Adrenal gland (tissue), 5 donors: ENCODE results near the gene AKR1C3.

ENCODE experiments used
- POLR2A ChIP-seq, 2 donors: fragments of 450-650 bp; IDR thresholded peaks; one replicate each; pipeline ENCODE4 v1.6.1; 2017; ENCODE audit warnings: antibody characterized with exemption in 2 of 2, mild to moderate bottlenecking in 2 of 2, moderate library complexity in 1 of 2
- TF ChIP-seq, protein P1 (sequence below), 6 experiments: fragments of 450-650 bp in 4 of 6; fragments of 200-600 bp in 2 of 6; sonication (generic) in 1 of 6; IDR thresholded peaks; 1 replicate in 5 of 6; 2 replicates in 1 of 6; pipeline versions ENCODE4 v1.5.1 to v1.8.0; 2016 to 2021; ENCODE audit warnings: antibody characterized with exemption in 6 of 6, mild to moderate bottlenecking in 2 of 6, moderate library complexity in 1 of 6
- donor health status: DM: no; HTN: no; CAD: no.

GRCh38 chr10:5094265-5095205 is at the start of gene AKR1C3:
- TF ChIP-seq, protein P1, sequence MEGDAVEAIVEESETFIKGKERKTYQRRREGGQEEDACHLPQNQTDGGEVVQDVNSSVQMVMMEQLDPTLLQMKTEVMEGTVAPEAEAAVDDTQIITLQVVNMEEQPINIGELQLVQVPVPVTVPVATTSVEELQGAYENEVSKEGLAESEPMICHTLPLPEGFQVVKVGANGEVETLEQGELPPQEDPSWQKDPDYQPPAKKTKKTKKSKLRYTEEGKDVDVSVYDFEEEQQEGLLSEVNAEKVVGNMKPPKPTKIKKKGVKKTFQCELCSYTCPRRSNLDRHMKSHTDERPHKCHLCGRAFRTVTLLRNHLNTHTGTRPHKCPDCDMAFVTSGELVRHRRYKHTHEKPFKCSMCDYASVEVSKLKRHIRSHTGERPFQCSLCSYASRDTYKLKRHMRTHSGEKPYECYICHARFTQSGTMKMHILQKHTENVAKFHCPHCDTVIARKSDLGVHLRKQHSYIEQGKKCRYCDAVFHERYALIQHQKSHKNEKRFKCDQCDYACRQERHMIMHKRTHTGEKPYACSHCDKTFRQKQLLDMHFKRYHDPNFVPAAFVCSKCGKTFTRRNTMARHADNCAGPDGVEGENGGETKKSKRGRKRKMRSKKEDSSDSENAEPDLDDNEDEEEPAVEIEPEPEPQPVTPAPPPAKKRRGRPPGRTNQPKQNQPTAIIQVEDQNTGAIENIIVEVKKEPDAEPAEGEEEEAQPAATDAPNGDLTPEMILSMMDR (IDR thresholded peaks at IDR 0.05) = peak; percentile 38 to 93 (median 80)
- peak in 1 of 2 donors; percentile 31 for TF ChIP-seq POLR2A (IDR thresholded peaks at IDR 0.05)
